CD4-positive, alpha-beta T cell treated with Interleukin-17A for 1 hour (primary cell): ENCODE measurements around the gene TCEAL3.
"Not testable (repeated sequence)": the region's sequence is repeated elsewhere in the genome, so short reads cannot be mapped to it uniquely, and the experiment has no call there.

ENCODE experiments used
- DNase-seq: peaks from one replicate; pipeline ENCODE4 v3.0.0-alpha.2; 2020

TCEAL3 gene

GRCh38 chrX:103607364-103608305 is at the start of gene TCEAL3:
TCEAL3 (plus strand) TSS chrX:103607963; CDS start chrX:103609065, 1,102 bp downstream.
- peak; percentile 57 for DNase-seq

GRCh38 chrX:103560256-103560655 is 47.5 kb upstream of the TCEAL3 start:
- DNase-seq: no peak

GRCh38 chrX:103562801-103563200 is 45.0 kb upstream of the TCEAL3 start:
- no peak for DNase-seq

DNA sequence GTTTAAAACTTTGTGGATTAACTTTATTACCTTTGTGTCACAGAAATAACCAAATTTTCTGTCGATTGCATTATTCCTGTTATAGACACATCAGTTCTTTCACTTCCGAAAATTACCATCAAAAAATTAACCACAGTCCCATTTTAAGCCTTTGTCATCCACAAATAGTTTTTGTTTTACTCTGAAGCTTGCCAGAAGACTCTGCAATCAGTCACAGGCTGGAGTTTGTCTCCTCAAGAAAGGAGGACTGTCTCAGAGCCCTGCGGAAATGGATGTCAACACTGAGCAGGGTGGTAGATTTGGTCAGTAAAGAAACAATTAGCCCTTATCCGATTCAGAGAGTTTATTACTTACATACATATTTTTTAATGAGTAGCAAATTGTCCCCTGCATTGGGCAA is 42.6 kb upstream of the TCEAL3 start:
- DNase-seq: no peak

- DNase-seq: no peak
Measured at GRCh38 chrX:103565752-103566151, 42.0 kb upstream of the TCEAL3 start.

GRCh38 chrX:103571121-103571520 is 36.6 kb upstream of the TCEAL3 start:
- DNase-seq: no peak

DNA sequence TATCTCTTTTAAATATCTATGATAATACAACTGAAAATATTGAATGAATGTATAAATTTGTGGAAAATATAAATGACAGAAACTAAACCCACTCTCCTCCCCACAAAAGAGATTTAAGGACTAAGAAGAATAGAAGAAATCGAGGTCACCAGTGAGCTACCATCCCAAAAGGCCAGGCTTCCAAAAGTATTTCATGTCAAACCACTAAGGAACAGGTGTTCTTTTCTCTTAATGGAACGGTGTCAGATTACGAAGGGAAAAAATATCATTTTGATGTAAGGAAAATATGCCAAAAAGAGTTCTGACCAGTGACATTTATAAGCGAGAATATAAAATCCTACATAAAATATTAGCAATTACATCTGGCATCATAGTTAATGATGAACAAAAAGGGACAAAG is 36.0 kb upstream of the TCEAL3 start:
- DNase-seq: no peak

DNA sequence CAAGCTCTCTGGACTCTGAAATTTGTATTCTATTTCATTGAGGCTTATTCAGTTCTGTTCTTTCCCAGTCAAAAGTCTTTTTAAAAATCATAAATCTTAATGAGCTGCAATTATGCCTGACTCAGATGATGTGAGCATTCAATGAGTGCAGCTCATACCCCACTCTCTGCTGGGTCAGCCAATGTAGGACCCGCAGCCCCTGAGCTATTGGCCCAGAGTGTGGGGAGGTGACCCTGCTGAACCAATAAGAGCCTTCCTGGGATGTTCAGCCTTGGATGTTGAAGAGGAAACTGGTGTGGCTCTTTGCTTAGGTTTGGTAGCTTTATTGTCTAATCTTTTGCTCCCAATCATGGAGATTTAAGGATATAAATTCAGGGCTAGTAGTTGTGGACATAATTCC is 34.6 kb upstream of the TCEAL3 start:
- DNase-seq: no peak

DNA sequence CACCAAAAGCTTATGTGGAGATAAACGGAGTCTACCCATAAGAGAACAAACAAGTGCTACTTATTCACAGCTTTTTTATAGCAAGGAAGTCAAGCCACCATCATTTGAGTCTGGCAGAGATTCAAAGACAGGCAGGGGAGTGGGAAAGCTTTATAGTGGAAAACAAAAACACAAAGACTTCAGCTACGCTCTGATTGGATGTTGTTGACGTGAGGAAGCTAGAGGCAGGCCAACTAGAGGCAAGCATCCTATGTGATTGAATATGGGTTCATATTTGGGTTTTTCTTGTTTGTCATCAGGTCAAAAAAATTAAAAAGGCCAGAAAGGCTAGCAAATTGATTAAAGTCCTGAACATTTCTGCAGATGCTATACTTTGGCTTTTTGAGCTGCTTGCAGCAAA is 23.2 kb upstream of the TCEAL3 start:
- DNase-seq: no peak

- DNase-seq: peak; percentile 36
Measured at GRCh38 chrX:103585411-103586313, 22.1 kb upstream of the TCEAL3 start, which contains the start of gene TCEAL4. TCEAL4 (plus strand) TSS chrX:103585515; CDS start chrX:103586676, 1,161 bp downstream.

GRCh38 chrX:103586314-103586646 is 21.5 kb upstream of the TCEAL3 start:
- no peak for DNase-seq

DNA sequence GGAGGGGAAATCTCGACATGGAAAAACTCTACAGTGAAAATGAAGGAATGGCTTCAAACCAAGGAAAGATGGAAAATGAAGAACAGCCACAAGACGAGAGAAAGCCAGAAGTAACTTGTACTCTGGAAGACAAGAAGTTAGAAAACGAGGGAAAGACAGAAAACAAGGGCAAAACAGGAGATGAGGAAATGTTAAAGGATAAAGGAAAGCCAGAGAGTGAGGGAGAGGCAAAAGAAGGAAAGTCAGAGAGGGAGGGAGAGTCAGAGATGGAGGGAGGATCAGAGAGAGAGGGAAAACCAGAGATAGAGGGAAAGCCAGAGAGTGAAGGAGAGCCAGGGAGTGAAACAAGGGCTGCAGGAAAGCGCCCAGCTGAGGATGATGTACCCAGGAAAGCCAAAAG is 21.1 kb upstream of the TCEAL3 start:
- DNase-seq: no peak

DNA sequence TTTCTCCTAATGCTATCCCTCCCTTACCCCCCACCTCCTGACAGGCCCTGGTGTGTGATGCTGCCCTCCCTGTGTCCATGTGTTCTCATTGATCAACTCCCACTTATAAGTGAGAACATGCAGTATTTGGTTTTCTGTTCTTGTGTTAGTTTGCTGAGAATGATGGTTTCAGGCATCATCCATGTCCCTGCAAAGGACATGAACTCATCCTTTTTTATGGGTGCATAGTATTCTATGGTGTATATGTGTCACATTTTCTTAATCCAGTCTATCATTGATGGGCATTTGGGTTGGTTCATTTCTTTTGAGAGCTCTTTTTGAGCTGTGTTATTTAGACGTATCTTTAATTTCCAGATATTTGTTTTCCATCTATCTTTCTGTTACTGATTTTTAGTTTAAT is 15.5 kb upstream of the TCEAL3 start:
- not testable (repeated sequence) for DNase-seq

GRCh38 chrX:103595202-103595601 is 12.6 kb upstream of the TCEAL3 start:
- DNase-seq: not testable (repeated sequence)

GRCh38 chrX:103608306-103608963 is 672 bp downstream of the TCEAL3 start:
- DNase-seq: no peak

DNA sequence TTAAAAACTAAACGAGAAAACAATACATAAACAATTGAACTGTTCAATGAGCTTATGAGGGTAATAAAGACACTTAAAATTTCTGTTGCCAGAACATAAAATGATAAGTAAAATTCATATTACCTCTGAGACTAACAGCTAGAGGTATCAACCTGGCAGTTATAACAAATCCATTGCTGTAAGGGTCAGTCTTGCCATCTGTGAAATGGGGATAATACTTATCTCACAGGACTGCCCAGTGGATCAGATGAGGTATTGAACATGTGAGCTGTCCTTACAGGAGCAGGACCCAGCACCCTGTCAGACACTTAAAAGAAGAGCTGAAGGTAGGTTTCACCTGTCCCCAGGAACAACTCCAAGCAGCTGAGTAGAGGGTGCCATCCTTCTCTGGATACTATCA is 2.5 kb downstream of the TCEAL3 start:
- DNase-seq: no peak

DNA sequence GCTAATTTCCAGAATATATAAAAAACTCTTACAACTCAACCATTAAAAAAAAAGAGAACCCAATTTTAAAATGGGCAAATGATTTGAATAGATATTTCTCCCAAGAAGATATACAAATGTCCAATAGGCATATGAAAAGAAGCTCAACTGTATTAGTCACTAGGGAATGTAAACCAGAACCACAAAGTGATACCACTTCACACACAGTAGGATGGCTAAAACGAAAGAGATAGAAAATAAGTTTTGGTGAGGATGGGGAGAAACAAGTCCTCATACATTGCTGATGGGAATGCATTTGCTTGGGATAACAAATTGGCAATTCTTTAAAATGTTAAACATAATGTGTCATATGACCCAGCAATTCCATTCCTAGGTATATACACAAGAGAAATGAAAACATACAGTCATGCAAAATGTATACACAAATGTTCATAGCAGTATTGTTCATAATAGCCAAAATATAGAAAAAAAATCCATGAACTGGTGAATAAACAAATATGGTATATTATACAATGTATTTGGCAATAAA is 5.7 kb downstream of the TCEAL3 start:
- DNase-seq: no peak

- DNase-seq: no peak
Measured at GRCh38 chrX:103614999-103615398, 7.2 kb downstream of the TCEAL3 start.

DNA sequence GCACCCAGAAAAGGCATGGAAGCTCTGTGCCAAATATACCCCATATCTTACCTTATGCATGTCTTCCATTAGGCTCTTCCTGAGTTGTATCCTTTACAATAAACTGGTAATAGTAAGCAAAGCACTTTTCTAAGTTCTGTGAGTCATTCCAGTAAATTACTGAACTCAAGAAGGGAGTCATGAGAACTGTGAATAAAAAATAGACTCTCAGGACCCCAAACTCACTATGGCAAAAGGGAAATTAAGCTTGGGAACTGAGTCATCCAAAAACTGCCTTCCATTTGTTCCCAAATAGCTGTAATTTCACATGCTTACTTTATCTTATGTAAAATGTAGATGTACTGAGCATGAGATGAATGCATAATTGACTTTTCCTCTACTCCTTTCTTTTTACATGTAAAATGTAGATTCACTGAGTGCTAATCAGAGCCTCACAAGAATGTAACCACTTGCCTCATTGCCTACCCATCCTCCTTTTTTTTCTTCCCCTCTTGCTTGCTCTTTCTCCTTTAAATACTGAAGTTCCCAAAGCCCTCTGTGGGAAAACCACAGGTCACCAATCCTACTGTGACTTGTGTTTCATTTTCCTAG is 8.1 kb downstream of the TCEAL3 start:
- no peak for DNase-seq

DNA sequence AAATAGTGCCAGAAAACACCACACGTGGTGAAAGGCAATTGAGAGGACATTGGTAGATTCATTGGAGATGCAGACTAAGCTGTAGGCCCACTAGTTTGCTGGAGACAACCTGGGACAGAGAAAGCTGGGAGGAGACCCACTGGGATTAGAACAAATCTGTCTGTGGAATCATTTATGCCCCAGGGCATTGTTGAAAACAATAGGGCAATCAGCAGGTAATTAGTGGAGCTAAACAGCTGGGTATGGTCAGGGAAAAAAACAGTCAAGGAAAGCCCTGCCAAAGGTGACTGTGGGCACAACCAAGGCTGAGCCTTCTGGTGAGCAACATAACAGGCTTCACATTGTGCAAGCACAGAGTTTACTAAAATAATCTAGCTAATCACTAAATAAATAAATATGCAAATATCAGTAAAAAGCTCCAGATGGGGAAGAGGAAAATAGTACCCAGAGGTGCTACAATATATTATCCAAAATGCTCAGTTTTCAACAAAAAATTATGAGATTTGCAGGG is 9.0 kb downstream of the TCEAL3 start:
- no peak for DNase-seq

DNA sequence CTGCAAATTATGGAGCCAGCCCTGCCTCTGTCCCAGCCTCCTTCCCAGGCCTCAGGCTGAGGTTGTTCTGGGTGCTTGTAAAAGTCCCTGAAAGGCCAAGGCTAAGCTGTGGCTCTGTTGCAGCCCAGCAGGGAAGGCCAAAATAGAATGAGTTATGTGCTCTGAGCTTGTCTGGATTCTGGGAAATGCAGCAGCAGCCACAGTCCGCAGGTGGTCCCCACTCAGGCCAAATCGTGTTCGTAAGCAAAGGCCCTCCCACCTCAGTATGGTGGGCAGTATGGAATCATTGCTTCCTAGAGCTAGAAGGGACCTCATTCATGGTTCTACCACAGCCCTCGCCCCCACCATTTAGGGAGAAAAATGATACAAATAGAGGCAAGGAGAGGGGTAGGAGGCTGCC is 16.3 kb downstream of the TCEAL3 start:
- DNase-seq: no peak

GRCh38 chrX:103626855-103627254 is 19.1 kb downstream of the TCEAL3 start:
- DNase-seq: no peak
